NCI-H146 (cell line): ENCODE measurements around the gene RPL18A.
"Not testable (repeated sequence)": the region's sequence is repeated elsewhere in the genome, so short reads cannot be mapped to it uniquely, and the experiment has no call there.

ENCODE experiments used
- DNase-seq: peaks from one replicate; lab custom pipeline; 2025; lab: John Stamatoyannopoulos, UW

RPL18A gene

DNA sequence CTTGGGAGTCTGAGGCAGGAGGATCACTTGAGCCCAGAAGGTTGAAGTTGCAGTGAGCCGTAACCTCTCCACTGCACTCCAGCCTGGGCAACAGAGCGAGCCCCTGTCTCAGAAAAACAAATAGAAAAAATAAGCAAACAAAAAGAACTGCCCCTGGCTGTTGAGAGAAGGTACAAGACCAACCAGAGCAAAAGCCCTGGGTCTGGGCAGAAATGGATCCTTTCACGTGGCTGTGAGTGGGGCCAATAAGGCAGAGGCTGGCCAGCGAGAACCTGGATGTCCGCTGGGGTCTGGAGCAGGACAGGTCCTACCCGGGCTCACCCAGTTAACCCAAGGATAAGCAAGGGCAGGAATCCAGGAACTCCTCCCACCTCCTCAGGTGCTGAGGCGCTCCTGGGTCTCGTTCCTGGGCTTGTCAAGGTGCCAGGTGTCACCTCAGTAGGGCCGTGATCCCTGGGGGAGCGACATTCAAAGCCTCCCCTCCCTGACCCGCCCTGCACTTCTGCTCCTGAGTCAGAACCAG, 7.3 kb downstream of the RPL18A start:
- no peak for DNase-seq

- DNase-seq = no peak
Observed at GRCh38 chr19:17868669-17869068, 9.0 kb downstream of the RPL18A start.

DNA sequence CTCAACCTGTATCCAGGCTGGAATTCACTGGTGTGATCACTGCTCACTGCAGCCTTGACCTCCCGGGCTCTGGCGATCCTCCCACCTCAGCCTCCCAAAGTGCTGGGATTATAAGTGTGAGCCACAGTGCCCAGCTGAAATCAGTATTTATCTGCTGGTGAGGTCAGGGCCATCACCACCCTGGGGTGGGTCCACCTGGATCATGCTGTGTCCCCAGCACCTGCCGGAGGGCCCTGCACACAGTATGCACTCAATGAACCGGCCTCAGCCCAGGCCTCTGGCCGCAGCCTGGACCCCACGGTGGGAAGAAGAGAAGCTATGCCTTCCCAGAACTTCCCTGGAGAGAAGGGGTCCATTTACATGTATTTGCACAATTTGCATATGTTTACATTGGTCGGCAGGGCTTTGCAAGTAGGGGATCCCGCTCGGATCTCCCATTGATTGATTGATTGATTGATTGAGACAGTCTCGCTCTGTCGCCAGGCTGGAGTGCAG, 9.5 kb downstream of the RPL18A start:
- DNase-seq = no peak

DNA sequence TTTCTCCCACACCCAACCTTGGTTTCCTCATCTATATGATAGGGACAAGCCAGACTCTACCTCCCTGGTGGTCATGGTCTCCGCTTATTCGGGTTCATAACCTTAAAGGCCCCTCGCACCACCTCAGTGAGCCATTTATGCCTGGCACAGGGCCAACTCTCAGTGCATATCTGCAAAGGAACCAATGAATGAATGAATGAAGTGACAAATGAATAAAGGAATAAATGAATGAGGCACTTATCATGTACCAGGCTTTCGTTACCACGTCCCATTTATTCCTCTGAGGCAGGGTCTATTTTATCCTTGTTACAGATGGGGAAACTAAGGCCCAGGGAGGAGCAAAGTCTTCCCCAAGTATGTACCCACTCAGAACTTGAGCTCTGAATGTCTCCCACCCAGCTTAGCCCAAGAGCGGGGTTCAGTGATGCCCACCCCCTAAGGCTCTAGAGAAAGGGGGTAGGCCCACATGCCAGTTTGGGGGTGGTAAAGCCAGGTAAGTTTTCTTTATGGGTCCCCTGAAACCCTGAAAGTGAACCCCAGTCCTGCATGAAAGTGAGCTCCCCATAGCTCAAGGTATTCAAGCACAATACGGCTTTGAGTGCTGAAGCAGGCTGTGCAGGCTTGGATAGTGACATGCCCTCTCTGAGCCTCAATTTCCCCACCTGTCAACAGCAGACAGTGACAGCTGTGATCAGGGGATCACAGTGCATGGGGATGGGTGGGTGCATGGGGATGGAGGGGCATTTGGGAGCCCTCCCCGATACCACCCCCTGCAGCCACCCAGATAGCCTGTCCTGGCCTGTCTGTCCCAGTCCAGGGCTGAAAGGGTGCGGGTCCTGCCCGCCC, 11.5 kb downstream of the RPL18A start:
- no peak for DNase-seq

DNA sequence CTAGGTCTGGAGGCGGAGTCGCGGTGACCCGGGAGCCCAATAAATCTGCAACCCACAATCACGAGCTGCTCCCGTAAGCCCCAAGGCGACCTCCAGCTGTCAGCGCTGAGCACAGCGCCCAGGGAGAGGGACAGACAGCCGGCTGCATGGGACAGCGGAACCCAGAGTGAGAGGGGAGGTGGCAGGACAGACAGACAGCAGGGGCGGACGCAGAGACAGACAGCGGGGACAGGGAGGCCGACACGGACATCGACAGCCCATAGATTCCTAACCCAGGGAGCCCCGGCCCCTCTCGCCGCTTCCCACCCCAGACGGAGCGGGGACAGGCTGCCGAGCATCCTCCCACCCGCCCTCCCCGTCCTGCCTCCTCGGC, 12.2 kb downstream of the RPL18A start, which contains the start of gene SLC5A5:
TSS of gene SLC5A5 (plus strand) at position 68 of the 373 bp plus-strand sequence. CDS start 375 bp downstream, outside the sequence.
- no peak for DNase-seq

GRCh38 chr19:17872251-17873001, 12.7 kb downstream of the RPL18A start:
- DNase-seq = no peak

DNA sequence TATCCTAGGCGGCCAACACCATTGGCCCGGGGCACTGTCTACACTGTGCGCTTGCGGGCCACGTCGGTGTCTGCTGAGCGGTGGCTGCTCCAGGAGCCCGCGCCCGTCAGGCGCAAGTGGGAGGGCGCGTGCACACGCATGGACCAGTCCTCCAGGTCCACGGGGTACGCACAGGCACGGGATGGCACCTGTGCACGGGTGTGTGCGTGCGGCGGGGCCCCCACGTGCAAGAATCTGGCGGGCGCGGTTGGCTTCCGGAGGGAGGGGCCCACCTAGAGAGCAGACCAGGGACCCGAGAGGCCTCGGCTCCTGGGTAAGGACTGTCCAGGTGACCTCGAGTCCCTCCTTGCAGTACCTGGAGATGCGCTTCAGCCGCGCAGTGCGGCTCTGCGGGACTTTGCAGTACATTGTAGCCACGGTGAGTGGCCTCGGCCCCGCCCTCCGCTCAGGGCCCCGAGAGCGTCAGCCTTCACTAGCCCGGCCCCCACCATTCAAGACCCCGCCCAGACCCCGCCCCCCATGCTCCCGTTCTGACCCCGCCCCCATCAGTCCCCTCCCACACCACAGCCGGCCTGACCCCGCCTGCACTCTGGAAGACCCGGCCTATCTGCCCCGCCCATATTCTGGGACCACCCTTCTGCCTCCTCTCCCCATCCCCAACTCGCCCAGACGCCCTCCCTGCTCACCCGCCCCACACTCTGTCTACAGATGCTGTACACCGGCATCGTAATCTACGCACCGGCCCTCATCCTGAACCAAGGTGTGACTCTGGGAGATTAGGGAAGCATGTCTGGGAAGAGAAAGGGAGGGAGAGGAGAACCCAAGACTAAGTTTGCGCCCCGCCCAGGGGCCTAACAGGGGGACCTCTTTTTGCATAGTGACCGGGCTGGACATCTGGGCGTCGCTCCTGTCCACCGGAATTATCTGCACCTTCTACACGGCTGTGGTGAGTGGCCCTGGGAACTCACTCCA, 14.4 kb downstream of the RPL18A start:
- DNase-seq = peak; percentile 74

DNA sequence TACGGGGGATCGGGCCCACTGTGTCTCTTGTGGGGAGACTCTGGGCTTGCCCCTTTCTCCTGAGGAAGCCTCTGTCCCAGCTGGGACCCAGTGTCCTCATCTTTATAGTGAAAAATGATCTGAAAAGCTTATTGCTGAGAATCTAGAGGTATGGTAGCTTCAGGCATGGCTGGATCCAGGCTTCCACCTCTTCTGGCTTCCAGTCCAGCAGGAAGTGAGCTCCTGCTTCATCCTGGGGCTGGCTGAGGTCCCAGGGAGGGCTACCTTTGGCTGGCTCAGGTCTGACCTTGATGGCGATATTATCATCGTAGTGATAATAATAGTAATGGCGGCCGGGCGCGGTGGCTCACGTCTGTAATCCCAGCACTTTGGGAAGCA, 15.0 kb downstream of the RPL18A start:
- DNase-seq = no peak

GRCh38 chr19:17877696-17878095, 18.0 kb downstream of the RPL18A start:
- no peak for DNase-seq

DNA sequence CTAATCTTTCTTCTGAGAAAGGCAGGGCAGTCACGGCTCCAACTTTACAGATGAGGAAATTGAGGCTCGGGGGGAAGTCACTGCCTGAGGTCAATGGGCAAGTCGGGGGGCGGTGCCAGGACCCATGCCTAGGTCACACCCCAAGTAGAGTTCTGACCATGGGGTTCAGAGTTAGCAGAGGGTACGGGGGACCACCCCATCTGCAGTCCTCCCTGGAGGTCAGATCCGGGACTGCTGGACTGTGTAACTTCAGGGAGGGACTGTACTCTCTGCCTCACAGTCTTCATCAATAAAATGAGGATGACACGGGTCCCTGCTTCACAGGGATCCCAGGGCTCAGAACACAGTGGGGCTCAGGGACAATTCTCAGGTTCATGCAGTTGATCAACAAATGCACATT, 19.8 kb downstream of the RPL18A start:
- DNase-seq = no peak

GRCh38 chr19:17881701-17882100, 22.0 kb downstream of the RPL18A start:
- DNase-seq = peak; percentile 40

GRCh38 chr19:17883627-17884410, 24.1 kb downstream of the RPL18A start:
- DNase-seq = no peak

GRCh38 chr19:17886515-17886914, 26.8 kb downstream of the RPL18A start:
- DNase-seq = no peak

DNA sequence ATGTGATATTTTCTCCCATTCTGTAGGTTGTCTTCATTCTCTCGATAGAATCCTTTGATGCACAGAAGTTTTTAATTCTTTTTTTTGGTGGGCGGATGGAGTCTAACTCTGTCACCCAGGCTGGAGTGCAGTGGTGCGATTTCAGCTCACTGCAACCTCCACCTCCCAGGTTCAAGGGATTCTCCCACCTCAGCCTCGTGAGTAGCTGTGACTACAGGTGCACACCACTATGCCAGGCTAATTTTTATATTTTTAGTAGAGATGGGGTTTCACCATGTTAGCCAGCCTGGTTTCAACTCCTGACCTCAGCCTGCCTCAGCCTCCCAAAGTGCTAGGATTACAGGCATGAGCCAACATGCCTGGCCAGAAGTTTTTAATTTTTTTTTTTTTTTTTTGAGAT, 27.5 kb downstream of the RPL18A start:
- not testable (repeated sequence) for DNase-seq

DNA sequence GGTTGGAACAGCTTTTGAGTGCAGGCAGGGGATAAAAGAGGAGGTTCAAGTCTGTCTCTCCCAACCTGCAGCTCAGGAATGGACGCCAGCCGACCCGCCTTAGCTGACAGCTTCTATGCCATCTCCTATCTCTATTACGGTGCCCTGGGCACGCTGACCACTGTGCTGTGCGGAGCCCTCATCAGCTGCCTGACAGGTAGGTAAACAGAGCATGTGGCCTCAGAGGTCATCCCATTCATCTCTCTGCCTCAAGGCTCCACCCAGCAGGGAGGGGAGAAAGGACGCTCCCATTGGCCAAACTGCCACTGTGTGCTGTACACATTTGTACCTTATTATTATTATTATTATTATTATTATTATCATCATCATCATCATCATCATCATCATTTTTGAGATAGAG, 28.6 kb downstream of the RPL18A start:
- peak; percentile 58 for DNase-seq

GRCh38 chr19:17889609-17890214, 30.0 kb downstream of the RPL18A start:
- no peak for DNase-seq

GRCh38 chr19:17893766-17894165, 34.1 kb downstream of the RPL18A start:
- DNase-seq = no peak

- no peak for DNase-seq
Observed at GRCh38 chr19:17902701-17903100, 43.0 kb downstream of the RPL18A start.

DNA sequence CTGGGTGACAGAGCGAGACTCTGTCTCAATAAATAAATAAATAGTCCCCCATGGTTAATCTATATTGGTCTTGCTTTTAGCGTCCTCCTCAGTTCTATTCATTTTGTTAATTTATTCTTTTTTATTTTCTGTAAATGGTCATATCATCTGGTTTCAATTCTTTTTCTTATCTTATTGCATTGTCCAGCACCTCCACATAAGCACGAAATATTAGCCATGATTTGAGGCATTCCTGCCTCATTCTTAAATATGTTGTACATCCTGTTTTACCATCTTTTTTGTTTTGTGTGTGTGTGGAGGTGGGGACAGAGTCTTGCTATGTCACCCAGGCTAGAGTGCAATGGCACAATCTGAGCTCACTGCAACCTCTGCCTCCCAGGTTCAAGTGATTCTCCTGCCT, 48.5 kb downstream of the RPL18A start:
- no peak for DNase-seq

- DNase-seq = no peak
Observed at GRCh38 chr19:17909003-17909732, 49.5 kb downstream of the RPL18A start.
